ENCODE measurements around the gene GFI1B.

GRCh38 chr9:133014696-133015095 is 36.2 kb downstream of the GFI1B start:
- TF ChIP-seq CTCF (IDR thresholded peaks at IDR 0.05) (no peak), EZH2 (IDR thresholded peaks at IDR 0.05) (no peak), EZH2phosphoT487 (IDR thresholded peaks at IDR 0.05) (no peak)

All from neural progenitor cell (in vitro differentiated cells).